NCI-H2171 treated with DMSO at 0.1 percent for 48 hours (cell line): Measurements from ENCODE around the gene RNF31.
"Not testable (repeated sequence)": the region's sequence is repeated elsewhere in the genome, so short reads cannot be mapped to it uniquely, and the experiment has no call there.

Source experiments
- DNase-seq: peaks from one replicate; lab custom pipeline; 2025; lab: John Stamatoyannopoulos, UW

RNF31 gene

DNA sequence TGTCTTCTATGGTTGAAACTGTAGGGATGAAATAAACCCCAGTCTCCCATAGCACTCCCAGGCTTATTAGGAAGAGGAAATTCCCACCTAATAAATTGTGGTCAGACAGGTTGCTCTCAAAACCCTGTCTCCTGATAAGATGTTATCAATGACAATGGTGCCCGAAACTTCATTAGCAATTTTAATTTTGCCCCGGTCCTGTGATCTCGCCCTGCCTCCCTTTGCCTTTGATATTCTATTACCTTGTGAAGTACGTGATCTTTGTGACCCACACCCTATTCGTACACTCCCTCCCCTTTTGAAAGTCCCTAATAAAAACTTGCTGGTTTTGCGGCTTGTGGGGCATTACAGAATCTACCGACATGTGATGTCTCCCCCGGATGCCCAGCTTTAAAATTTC is 55.2 kb downstream of the RNF31 start:
- DNase-seq, result not testable (repeated sequence)

DNA sequence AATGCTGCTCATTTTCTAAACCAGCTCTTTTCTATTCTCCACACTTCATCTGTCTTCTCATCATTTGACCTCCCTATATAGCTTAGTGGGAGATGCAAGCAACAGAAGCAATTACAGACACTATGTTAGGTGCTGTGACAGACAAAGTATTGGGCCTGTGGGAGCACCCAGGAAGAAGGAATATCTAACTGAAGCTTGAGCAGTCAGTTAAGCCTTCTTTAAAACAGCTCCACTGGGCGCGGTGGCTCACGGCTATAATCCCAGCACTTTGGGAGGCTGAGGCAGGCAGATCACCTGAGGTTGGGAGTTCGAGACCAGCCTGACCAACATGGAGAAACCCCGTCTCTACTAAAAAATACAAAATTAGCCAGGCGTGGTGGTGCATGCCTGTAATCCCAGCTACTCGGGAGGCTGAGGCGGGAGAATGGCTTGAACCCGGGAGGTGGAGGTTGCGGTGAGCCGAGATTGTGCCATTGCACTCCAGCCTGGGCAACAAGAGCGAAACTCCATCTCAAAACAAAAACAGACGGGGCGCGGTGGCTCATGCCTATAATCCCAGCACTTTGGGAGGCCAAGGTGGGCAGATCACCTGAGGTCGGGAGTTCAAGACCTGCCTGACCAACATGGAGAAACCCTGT is 56.1 kb downstream of the RNF31 start:
- not testable (repeated sequence) for DNase-seq

DNA sequence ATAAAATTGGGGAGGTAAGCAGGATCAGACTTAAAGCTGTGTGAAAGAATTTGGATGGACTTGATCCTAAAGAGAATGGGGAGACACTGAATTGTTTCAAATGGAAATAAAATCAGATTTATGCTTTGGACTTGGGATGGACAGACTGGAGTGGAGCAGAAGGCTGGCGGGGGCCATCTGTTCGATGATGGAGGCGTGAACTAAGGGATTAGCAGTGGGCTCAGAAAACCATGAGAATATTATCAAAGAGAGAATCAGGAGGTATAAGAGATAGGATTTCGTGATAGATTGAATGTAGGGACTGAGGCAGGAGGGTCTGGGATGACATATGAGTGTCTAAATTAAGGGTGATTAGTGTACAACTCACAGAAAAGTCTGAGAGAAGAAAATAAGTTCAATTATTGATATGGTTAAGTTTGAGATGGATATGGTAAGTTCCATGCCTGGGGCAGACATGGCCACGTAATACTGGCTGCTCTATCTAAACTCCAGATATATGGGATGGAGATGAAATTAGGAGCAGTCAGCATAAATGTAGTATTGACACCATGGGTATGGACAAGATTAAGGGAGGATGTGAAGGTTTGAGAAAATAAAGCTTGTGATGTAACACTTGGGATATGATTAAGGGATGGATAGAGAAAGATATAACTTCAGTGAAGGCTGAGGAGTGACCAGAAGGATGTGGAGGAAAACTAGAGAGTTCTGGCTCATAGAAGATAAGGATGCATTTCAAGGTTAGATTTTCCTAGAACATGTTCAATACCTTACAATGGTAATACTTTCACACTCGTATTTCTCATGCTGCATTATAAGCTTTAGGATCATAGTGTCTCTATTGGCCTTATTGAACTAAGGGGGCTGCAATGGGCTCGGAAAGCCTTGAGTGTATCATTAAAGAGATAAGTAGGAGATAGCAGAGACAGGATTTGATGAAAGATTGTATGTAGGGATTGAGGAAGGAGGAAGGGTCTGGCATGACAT is 57.2 kb downstream of the RNF31 start:
- no peak for DNase-seq

DNA sequence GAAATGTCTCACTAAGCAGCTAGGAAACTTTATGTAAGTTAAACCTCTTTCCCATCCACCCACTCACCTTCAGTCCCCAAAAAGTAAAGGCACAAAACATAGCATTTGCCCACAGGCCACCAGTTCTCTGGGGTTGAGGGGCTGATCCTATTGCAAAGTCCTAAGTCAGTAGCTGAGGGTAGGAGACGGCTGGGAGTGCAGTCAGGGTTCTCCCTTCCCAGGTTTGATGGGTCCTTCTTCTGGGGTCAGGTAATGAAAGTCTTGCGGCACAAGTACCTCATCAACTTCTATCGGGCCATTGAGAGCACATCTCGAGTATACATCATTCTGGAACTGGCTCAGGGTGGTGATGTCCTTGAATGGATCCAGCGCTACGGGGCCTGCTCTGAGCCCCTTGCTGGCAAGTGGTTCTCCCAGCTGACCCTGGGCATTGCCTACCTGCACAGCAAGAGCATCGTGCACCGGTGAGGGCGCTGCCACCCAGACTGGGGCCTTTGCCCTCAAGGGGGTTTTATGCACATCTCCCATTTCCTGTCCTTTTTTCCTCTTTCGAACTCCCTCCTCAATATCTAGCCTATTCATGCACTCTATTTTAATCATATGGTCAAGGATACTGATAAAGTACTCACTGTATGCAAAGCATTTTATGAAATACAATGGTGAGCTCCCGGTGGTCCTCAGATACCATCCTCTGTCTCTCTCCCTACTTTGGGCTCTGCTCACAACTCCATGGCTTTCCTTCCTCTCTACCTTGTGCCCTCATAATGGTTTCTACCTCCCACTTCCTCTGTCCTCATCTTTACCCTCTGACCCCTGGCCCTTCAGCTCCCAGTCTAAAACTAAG is 59.2 kb downstream of the RNF31 start:
- no peak for DNase-seq

DNA sequence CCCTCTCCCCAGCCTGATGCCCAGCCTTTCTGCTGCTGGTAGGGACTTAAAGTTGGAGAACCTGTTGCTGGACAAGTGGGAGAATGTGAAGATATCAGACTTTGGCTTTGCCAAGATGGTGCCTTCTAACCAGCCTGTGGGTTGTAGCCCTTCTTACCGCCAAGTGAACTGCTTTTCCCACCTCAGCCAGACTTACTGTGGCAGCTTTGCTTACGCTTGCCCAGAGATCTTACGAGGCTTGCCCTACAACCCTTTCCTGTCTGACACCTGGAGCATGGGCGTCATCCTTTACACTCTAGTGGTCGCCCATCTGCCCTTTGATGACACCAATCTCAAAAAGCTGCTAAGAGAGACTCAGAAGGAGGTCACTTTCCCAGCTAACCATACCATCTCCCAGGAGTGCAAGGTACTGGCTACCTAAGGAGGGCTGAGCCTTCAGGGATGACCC is 59.8 kb downstream of the RNF31 start:
- no peak for DNase-seq

DNA sequence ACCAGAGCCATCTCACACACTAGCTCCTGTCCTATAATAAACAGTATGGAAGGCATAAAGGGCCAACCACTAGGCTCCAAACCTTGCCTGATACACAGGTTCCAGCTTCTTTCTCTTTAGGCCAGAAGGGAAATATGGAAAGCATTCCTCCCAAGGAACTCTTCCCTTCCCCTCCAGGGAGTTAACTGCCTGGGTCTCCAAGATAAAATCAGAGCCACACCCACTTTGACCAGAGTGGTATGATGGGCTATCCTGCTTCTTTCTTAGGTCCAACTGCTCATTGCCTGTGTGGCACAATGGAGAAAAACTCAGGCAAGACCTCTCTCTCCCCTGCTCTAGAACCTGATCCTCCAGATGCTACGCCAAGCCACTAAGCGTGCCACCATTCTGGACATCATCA is 60.3 kb downstream of the RNF31 start:
- no peak for DNase-seq
